IPS-18c (cell line): ENCODE results near the gene CDKL1.
"Not testable (repeated sequence)": the region's sequence is repeated elsewhere in the genome, so short reads cannot be mapped to it uniquely, and the experiment has no call there.

Experiments
- H3K4me3 ChIP-seq: 2 replicates; pipeline ENCODE4 v1.7.0; 2013; ENCODE audit warnings: low read depth, mild to moderate bottlenecking, low read length, moderate library complexity; ENCODE audit not compliant: insufficient read depth
- H3K9me3 ChIP-seq: one replicate; pipeline ENCODE4 v1.6.1; 2013; ENCODE audit warnings: mild to moderate bottlenecking, low read length, moderate library complexity; ENCODE audit not compliant: control insufficient read depth, insufficient read depth

Gene CDKL1

DNA sequence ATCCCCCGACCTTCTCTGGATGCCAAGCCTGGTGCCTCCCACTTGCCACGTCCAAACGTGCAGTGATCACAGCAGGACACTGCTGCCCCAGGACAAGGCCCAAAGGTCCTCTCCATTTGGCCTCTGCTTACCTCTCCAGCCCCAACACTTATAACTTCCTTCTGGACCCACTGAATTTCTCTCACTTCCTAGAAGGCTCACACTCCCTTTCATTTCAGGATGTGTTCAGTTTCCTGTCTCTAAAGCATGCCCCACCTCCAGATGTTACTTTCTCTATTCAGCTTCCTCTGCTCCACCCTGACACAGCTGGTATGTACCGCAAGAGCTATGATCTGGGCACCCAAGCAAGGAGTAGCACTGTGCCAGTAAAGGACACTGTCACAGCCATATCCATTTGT, 33.0 kb downstream of the CDKL1 start:
- H3K4me3 ChIP-seq = no peak overlapping the region

GRCh38 chr14:50362764-50363713, 33.6 kb downstream of the CDKL1 start:
- Histone ChIP-seq H3K9me3 (no peaks in the 10 kb centered on the region), H3K4me3 (no peak overlapping the region)

More for the DNA sequence above, 33.0 kb downstream of the CDKL1 start:
- no peaks in the 10 kb centered on the region for H3K9me3 ChIP-seq

- H3K4me3 ChIP-seq = not testable (repeated sequence)
Observed at GRCh38 chr14:50361473-50362403, 34.9 kb downstream of the CDKL1 start.

DNA sequence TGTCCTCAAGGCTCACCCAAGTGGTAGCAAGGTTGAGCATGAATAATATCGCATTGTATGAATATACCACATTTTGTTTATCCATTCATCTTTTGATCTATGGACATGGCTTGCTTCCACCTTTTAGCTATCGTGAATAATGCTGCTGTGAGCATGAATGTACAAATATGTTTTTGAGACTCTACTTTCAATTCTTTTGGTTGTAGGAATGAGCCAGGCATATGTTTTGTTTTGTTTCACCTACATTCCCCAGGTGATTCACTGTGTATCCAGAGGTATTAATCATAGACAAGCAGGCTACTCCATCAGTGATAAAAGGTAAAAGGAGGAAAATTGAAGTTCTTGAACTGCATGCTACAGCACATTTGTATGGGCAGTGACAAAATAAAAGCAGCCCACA, 35.8 kb downstream of the CDKL1 start:
- no peaks in the 10 kb centered on the region for H3K9me3 ChIP-seq
- H3K4me3 ChIP-seq = no peak overlapping the region

More at GRCh38 chr14:50361473-50362403, 34.9 kb downstream of the CDKL1 start:
- not testable (repeated sequence) for H3K9me3 ChIP-seq

DNA sequence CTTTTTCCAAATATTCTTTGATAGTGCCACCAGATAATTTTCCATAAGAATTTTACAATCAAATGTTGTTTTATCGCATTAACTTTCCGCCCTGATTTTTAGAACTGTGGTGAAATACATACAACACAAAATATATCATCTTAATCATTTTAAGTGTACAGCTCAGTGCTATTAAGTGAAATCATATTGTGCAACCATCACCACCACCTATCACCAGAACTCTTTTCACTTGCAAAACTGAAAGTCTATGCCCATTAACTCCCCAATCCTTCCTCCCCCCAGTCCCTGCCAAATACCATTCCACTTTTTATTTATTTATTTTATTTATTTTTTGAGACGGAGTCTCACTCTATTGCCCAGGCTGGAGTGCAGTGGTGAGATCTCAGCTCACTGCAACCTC, 36.6 kb downstream of the CDKL1 start:
- H3K4me3 ChIP-seq = no peak overlapping the region
- no peaks in the 10 kb centered on the region for H3K9me3 ChIP-seq

- H3K9me3 ChIP-seq = no peaks in the 10 kb centered on the region
- H3K4me3 ChIP-seq = no peak overlapping the region
Observed at GRCh38 chr14:50359631-50360030, 37.0 kb downstream of the CDKL1 start.

GRCh38 chr14:50357753-50358395, 38.8 kb downstream of the CDKL1 start:
- no peaks in the 10 kb centered on the region for H3K9me3 ChIP-seq

DNA sequence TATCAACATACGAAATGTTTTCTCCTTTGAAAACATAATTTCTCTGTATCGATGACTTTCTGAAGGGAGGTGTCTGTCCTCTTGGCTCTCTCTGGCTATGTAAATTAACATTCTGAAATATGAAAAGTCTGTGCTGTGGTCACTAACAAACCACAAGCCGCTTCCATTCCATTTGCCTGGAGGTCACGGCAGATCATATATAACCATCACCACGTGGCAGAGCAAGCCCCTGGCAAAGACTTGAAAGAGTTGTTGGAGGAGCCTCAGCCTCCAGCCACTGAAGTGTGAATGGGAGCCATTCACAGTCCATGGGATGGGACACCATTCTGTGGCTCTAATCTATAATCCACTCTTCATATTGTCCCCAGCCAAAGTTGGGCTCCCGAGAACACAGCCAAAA, 39.6 kb downstream of the CDKL1 start:
- H3K4me3 ChIP-seq = no peak overlapping the region

More at GRCh38 chr14:50357753-50358395, 38.8 kb downstream of the CDKL1 start:
- no peak overlapping the region for H3K4me3 ChIP-seq

DNA sequence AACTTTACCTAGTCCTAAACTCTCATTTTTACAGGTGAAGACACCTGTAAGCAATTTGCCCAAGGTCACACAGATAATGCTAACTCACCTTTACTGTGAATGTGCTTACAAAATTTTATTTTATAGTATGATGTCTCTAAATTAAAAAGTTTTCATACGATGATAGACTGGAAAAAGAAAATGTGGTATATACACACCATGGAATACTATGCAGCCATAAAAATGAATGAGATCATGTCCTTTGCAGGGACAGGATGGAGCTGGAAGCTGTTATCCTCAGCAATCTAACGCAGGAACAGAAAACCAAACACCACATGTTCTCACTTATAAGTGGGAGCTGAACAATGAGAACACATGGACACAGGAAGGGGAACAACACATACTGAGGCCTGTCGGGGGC, 40.4 kb downstream of the CDKL1 start:
- not testable (repeated sequence) for H3K9me3 ChIP-seq, H3K4me3 ChIP-seq

More for the DNA sequence above, 39.6 kb downstream of the CDKL1 start:
- H3K9me3 ChIP-seq = no peaks in the 10 kb centered on the region

- Histone ChIP-seq H3K9me3 (no peaks in the 10 kb centered on the region), H3K4me3 (no peak overlapping the region)
Observed at GRCh38 chr14:50355692-50356091, 41.0 kb downstream of the CDKL1 start.

- H3K4me3 ChIP-seq = no peak overlapping the region
- H3K9me3 ChIP-seq = no peaks in the 10 kb centered on the region
Observed at GRCh38 chr14:50354527-50354926, 42.2 kb downstream of the CDKL1 start.

DNA sequence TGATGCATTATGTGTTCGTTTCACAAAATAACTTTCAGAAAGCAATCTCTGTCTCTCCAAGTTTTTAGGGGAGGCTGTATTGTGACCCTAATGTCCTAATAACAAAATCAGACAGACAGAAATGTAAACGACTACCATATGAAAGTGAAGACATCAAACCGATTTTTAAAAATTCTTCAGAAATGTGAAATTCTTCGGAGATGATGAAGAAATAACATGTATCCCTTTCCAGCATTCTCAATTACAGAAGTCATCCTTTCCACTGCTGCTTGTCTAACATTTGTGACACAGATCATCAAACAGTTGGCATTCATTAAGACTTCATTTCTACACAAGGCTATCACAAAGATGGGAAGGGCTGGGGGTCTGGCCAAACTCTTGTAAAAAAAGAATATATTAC, 43.6 kb downstream of the CDKL1 start:
- H3K9me3 ChIP-seq = no peaks in the 10 kb centered on the region
- H3K4me3 ChIP-seq = no peak overlapping the region

GRCh38 chr14:50352584-50352983, 44.1 kb downstream of the CDKL1 start:
- Histone ChIP-seq H3K9me3 (no peaks in the 10 kb centered on the region), H3K4me3 (no peak overlapping the region)

GRCh38 chr14:50350975-50351374, 45.7 kb downstream of the CDKL1 start:
- no peaks in the 10 kb centered on the region for H3K9me3 ChIP-seq
- no peak overlapping the region for H3K4me3 ChIP-seq

- no peaks in the 10 kb centered on the region for H3K9me3 ChIP-seq
- H3K4me3 ChIP-seq = no peak overlapping the region
Observed at GRCh38 chr14:50348933-50349332, 47.7 kb downstream of the CDKL1 start.

DNA sequence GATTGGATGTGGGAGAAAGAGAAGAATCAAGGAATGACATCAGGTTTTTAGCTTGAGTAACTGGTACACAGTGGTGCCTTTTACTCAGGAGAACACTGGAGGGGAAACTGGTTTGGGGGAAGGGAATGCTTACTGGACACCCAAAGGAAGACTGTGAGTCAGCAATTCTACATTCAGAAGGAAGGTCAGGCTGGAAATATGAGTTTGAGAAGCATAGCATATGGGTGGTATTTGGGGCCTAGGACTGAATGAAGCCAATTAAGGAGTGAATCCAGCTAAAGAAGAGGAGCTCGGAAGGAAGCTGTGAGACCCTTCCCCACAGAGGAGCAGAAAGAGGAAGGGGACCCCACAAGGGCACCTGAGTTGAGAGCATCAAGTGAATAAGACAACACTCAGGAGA, 49.2 kb downstream of the CDKL1 start:
- Histone ChIP-seq H3K4me3 (no peak overlapping the region), H3K9me3 (no peaks in the 10 kb centered on the region)

DNA sequence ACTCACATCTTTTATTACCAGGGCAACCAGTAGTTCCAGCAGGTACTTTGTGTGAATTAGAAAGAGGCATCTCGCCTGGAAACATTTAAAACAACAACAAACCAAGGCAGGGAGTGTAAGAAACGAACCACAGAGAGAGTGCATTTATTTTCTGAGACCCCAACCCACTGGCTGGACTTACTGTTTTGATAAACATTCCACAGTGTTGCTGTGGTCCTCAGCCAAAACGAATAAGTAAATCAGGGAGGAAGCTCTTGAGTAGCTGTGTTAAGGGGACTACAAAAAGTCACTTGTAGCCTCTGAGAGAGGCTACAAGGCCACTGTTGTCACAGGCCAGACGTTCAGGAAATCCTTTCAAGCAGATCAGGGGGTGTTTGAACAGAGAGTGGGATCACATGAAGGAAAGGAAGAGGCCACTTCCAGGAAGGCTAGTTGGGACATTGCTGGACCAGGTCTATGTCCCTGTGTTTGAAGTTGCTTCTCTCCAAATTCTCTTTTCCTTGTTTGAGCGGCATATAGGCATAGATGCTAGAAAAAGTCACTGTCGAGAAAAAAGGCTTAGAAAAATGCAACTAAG, 50.7 kb downstream of the CDKL1 start:
- no peak overlapping the region for H3K4me3 ChIP-seq
- no peaks in the 10 kb centered on the region for H3K9me3 ChIP-seq
